Activated naive CD8-positive, alpha-beta T cell treated with anti-CD3 and anti-CD28 coated beads for 36 hours (primary cell): Measurements from ENCODE around the gene HAPLN1. TPM values are rescaled to one million over a fixed set of nuclear protein-coding genes. Genes with fewer than 3 reads are reported as not detected.

Experiments used
- DNase-seq: peaks from one replicate; pipeline ENCODE4 v3.0.0; 2021
- H3K27ac Mint-ChIP-seq: one replicate; pipeline ENCODE4 v1.8.0; 2022; ENCODE audit warnings: mild to moderate bottlenecking, moderate library complexity, mixed read lengths
- H3K27me3 Mint-ChIP-seq: one replicate; pipeline ENCODE4 v1.8.0; 2022; ENCODE audit warnings: mild to moderate bottlenecking, mixed read lengths
- H3K36me3 Mint-ChIP-seq: one replicate; pipeline ENCODE4 v1.8.0; 2021; ENCODE audit warnings: mild to moderate bottlenecking, mixed read lengths
- H3K4me1 Mint-ChIP-seq: one replicate; pipeline ENCODE4 v1.8.0; 2021; ENCODE audit warnings: mixed read lengths
- H3K4me3 Mint-ChIP-seq: one replicate; pipeline ENCODE4 v1.8.0; 2022; ENCODE audit warnings: mild to moderate bottlenecking, moderate library complexity, mixed read lengths
- H3K9me3 Mint-ChIP-seq: one replicate; pipeline ENCODE4 v1.8.0; 2022; ENCODE audit warnings: mixed read lengths
- total RNA-seq, 2 experiments: library from RNA; stranded (reverse); gene quantifications; one replicate each; pipeline ENCODE4 v1.2.3, GENCODE V29; 2021

The HAPLN1 gene
- total RNA-seq, 2 experiments from 2014 or later = not detected

DNA sequence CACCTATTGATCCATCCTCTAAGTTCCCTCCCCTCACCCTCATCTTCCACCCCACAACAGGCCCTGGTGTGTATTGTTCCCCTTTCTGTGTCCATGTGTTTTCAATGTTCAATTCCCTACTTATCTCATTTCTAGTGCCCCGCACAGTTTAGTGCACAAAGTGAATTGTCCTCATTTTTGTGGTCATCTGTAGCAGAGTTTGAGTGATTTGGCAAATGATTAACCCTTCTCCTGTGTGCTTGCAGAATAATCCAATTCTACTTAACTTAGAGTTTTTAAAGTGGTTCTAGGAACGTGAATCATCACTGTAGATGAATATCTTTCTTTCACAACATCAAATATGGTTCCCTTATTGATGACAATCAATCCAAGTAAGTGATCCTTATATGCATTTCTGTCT lies 6.3 kb upstream of the HAPLN1 start:
- Mint-ChIP-seq H3K4me3 (no peak overlapping the region), H3K27me3 (peaks cover 39% of the 10 kb centered on the region), H3K36me3 (no peaks in the 10 kb centered on the region), H3K4me1 (no peaks in the 10 kb centered on the region), H3K9me3 (no peaks in the 10 kb centered on the region), H3K27ac (no peak overlapping the region)
- no peak for DNase-seq

DNA sequence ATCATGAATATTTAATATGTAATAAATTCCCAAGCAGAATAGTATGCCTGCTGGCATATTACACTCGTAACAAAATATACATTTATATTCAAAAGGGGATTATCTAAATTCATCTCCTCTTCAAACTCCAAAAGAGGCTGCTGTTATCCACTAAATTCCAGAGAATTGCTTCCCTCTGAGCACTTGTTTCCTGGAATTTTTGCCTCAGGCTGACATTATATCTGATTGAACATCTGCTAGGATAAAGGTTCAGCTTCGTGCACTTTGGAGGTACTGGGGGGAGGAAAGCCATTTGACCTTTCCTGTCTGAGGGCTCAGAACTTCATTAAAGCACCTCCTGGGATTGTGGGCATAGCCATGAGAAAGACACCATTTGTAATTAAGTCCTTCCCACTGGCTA lies 4.3 kb upstream of the HAPLN1 start:
- Mint-ChIP-seq H3K4me1 (no peaks in the 10 kb centered on the region), H3K9me3 (no peaks in the 10 kb centered on the region), H3K4me3 (no peak overlapping the region), H3K27me3 (peaks cover 59% of the 10 kb centered on the region), H3K36me3 (no peaks in the 10 kb centered on the region), H3K27ac (no peak overlapping the region)
- no peak for DNase-seq

- Mint-ChIP-seq H3K4me1 (no peaks in the 10 kb centered on the region), H3K27ac (no peak overlapping the region), H3K36me3 (no peaks in the 10 kb centered on the region), H3K27me3 (peaks cover 62% of the 10 kb centered on the region), H3K9me3 (no peaks in the 10 kb centered on the region), H3K4me3 (no peak overlapping the region)
- no peak for DNase-seq
These were observed 3.3 kb upstream of the HAPLN1 start for GRCh38 chr5:83724001-83724400.

GRCh38 chr5:83723031-83723430 lies 2.4 kb upstream of the HAPLN1 start:
- DNase-seq = no peak
- no peaks in the 10 kb centered on the region for H3K36me3 Mint-ChIP-seq
- peaks cover 70% of the 10 kb centered on the region for H3K27me3 Mint-ChIP-seq
- no peaks in the 10 kb centered on the region for H3K9me3 Mint-ChIP-seq
- H3K4me1 Mint-ChIP-seq = no peaks in the 10 kb centered on the region
- no peak overlapping the region for H3K4me3 Mint-ChIP-seq
- no peak overlapping the region for H3K27ac Mint-ChIP-seq

DNA sequence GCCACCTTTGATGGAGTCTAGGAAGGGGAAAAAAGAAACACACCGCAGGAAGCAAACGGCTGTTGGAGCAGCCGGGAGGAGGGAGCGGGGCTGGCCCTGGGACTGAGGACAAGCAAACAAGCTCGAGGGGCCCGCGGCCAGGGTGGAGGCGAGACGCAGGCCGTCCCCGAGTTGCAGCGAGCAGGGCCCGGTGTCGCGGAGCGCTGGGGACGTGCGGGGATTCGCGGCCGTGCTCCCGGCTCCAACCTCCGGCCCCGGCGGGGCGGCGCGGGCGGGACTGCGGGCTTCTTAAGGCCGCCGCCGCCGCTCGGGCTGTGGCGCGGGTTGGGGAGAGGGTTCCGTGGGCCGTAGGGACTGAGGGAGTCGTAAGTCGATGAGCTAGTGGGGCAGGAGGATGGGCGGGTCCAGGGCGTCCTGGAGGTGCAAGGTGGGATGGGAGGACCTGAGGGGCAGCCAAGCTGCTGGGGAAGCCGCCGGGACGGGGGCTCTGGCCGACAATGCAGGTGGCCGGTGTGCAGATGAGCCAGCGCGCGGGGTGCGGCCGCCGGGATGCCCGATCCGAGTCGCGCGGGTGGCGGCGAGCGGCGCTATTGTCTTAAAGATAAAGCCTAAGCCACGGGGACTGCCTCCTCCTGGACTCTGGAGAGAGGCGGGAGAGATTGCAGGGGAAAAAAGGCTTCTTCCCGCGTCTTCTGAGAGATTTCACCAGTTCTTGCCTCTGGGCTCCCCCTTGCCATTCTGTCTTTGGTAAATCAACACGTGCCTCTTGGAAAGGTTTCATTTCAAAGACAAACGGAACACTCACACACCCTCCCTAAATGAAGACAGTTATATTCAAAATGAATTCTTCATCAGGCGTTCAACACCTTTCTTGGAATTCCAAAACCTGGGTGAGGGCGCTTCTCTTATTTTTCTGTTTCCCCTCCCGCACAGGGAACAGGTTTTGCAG lies 1.6 kb upstream of the HAPLN1 start:
- DNase-seq = peak; percentile 17
- H3K4me3 Mint-ChIP-seq = peak overlapping the region; percentile 67
- no peaks in the 10 kb centered on the region for H3K9me3 Mint-ChIP-seq
- no peaks in the 10 kb centered on the region for H3K36me3 Mint-ChIP-seq
- H3K27ac Mint-ChIP-seq = no peak overlapping the region
- H3K4me1 Mint-ChIP-seq = no peaks in the 10 kb centered on the region
- H3K27me3 Mint-ChIP-seq = peaks cover 69% of the 10 kb centered on the region

GRCh38 chr5:83718936-83719495 lies 1.6 kb downstream of the HAPLN1 start:
- DNase-seq = no peak
- peaks cover 58% of the 10 kb centered on the region for H3K27me3 Mint-ChIP-seq
- no peaks in the 10 kb centered on the region for H3K9me3 Mint-ChIP-seq
- no peaks in the 10 kb centered on the region for H3K36me3 Mint-ChIP-seq
- no peak overlapping the region for H3K4me3 Mint-ChIP-seq
- no peak overlapping the region for H3K27ac Mint-ChIP-seq
- no peaks in the 10 kb centered on the region for H3K4me1 Mint-ChIP-seq

DNA sequence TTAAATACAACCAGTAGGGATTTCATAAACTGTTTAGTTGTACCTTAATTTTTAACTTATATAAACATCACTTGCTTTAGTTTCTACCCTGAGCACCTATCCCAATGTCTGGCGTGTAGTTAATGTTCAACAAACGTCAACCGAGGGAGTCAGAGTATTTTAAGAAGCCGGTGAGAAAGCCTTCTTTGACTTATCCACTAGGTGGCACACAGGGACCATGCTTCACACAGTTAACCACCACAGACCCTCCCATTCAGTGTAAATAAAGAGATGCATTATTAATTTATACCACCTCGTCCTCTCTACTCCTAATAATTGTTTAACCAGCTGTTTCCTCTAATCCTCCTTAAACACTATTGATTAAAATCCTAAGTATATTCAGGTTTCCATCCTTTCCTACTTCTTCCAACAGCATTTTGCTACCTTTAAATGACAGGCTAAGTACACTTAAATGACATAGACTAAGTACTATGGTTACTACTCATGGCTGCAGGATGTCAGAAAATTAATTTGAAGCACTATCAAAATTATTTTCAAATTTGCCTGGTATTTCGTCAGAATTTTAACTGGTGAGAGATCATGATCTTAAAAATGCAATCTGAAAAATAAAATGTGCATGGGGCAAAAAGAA lies 2.3 kb downstream of the HAPLN1 start:
- no peaks in the 10 kb centered on the region for H3K4me1 Mint-ChIP-seq
- DNase-seq = peak; percentile 3
- no peaks in the 10 kb centered on the region for H3K36me3 Mint-ChIP-seq
- H3K27ac Mint-ChIP-seq = no peak overlapping the region
- H3K4me3 Mint-ChIP-seq = no peak overlapping the region
- peaks cover 58% of the 10 kb centered on the region for H3K27me3 Mint-ChIP-seq
- no peaks in the 10 kb centered on the region for H3K9me3 Mint-ChIP-seq

DNA sequence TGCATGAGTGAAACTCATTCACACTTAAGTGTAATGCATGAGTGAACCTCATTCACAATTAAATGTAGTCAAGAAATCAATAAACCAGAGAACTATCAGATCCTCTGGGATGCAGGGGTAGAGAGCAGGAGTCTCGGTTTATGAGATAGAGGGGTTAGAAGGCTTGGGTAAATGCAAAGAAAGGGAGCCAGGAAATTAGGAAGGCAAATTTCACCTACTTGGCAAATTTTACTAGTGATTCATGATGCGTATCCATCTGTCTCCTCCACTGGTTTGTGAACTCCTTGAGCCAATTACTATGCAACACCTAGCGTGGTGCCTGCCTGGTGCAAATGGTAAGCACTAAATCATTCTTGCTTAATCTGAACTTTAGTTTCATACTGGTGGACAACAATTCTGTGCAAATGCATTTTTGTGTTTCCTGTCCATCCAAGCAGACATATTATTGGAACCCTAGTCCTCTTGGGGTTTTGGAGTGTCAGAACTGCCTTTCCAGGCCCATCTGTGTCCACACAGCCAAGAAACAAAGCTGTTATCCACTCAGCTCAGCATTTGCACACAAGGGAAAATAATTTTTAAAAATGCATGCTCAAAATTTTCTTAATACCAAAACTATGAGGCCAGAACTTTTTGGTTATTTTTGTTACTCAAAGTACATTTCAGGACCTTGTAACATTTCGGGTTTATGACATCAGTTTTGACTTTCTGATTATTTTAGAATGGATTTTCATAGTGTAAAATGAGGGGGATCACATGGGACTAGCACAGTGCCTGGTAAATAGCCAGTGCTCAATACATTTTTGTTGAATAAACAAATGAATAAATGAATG lies 5.2 kb downstream of the HAPLN1 start:
- Mint-ChIP-seq H3K36me3 (no peaks in the 10 kb centered on the region), H3K4me1 (no peaks in the 10 kb centered on the region), H3K27me3 (peaks cover 31% of the 10 kb centered on the region), H3K4me3 (no peak overlapping the region), H3K27ac (no peak overlapping the region), H3K9me3 (no peaks in the 10 kb centered on the region)
- DNase-seq = no peak

GRCh38 chr5:83714810-83715209 lies 5.8 kb downstream of the HAPLN1 start:
- DNase-seq = no peak
- Mint-ChIP-seq H3K4me1 (no peaks in the 10 kb centered on the region), H3K9me3 (no peaks in the 10 kb centered on the region), H3K36me3 (no peaks in the 10 kb centered on the region), H3K27ac (no peak overlapping the region), H3K27me3 (peaks cover 26% of the 10 kb centered on the region), H3K4me3 (no peak overlapping the region)

GRCh38 chr5:83711982-83712601 lies 8.6 kb downstream of the HAPLN1 start:
- H3K4me1 Mint-ChIP-seq = no peaks in the 10 kb centered on the region
- no peaks in the 10 kb centered on the region for H3K9me3 Mint-ChIP-seq
- no peak overlapping the region for H3K27ac Mint-ChIP-seq
- H3K27me3 Mint-ChIP-seq = peaks cover 16% of the 10 kb centered on the region
- DNase-seq = no peak
- H3K4me3 Mint-ChIP-seq = no peak overlapping the region
- no peaks in the 10 kb centered on the region for H3K36me3 Mint-ChIP-seq

DNA sequence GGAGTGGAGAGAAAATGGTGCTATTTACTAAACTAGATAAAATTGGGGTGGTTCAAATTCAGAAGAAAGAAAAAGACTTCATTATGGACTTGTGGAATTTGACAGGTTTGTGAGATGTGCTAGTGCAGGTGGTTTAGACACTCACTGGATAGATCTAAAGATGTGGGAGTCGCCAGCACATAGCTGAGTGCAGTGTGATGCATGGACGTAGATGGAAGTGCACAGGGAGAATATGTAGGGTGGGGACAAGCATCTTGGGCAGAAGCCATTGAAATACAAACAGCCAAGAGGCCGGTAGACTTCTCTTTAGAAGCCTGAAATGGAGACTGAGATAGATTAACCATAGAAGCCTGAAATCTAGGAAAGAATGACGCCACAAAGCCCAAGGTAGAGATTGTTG lies 10.7 kb downstream of the HAPLN1 start:
- DNase-seq = no peak
- H3K36me3 Mint-ChIP-seq = no peaks in the 10 kb centered on the region
- no peaks in the 10 kb centered on the region for H3K9me3 Mint-ChIP-seq
- H3K27ac Mint-ChIP-seq = no peak overlapping the region
- no peaks in the 10 kb centered on the region for H3K4me1 Mint-ChIP-seq
- peaks cover 18% of the 10 kb centered on the region for H3K27me3 Mint-ChIP-seq
- no peak overlapping the region for H3K4me3 Mint-ChIP-seq

DNA sequence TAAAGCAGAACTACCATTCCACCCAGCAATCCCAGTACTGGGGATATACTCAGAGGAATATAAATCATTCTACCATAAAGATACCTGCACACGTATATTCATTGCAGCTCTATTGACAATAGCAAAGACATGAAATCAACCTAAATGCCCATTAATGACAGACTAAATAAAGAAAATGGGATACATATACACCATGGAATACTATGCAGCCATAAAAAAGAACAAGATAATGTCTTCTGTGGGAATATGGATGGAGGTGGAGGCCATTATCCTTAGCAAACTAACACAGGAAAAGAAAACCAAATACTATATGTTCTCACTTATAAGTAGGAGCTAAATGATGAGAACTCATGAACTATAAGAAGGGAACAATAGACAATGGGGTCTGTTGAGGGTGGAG lies 12.5 kb downstream of the HAPLN1 start:
- DNase-seq = no peak
- H3K9me3 Mint-ChIP-seq = peaks cover 2% of the 10 kb centered on the region
- H3K27me3 Mint-ChIP-seq = peaks cover 24% of the 10 kb centered on the region
- no peak overlapping the region for H3K4me3 Mint-ChIP-seq
- H3K36me3 Mint-ChIP-seq = no peaks in the 10 kb centered on the region
- H3K4me1 Mint-ChIP-seq = no peaks in the 10 kb centered on the region
- no peak overlapping the region for H3K27ac Mint-ChIP-seq

- Mint-ChIP-seq H3K9me3 (peaks cover 2% of the 10 kb centered on the region), H3K36me3 (no peaks in the 10 kb centered on the region), H3K27ac (no peak overlapping the region), H3K27me3 (peaks cover 18% of the 10 kb centered on the region), H3K4me3 (no peak overlapping the region), H3K4me1 (no peaks in the 10 kb centered on the region)
- no peak for DNase-seq
These were observed 17.6 kb downstream of the HAPLN1 start for GRCh38 chr5:83703059-83703458.

DNA sequence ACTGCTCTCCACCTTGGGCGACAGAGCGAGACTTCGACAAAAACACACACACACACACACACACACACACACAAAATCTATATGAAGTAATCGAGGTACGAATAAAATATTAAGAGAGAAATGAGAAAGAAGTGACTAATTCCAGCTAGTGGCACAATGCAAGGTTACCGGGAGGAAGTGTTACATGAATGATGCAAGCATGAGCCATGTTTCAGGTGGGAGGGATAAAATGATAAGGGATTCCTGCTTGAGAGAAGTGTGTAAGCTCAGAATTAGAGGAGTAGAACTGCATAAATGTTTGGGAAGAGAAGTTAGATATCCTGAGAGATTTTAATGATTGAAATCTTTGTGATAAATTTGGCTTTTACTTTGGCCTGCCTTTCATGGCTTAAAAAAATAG lies 18.8 kb downstream of the HAPLN1 start:
- H3K27ac Mint-ChIP-seq = no peak overlapping the region

More for the DNA sequence above, 18.8 kb downstream of the HAPLN1 start:
- Mint-ChIP-seq H3K36me3 (no peaks in the 10 kb centered on the region), H3K4me1 (no peaks in the 10 kb centered on the region), H3K9me3 (peaks cover 2% of the 10 kb centered on the region), H3K27me3 (peaks cover 12% of the 10 kb centered on the region), H3K4me3 (no peak overlapping the region)
- no peak for DNase-seq
